Measurements from ENCODE around the gene OR56B1.

- TF ChIP-seq POLR2A (IDR thresholded peaks at IDR 0.05): no peak
- TF ChIP-seq CTCF (IDR thresholded peaks at IDR 0.05): no peak
Measured at GRCh38 chr11:5767056-5767455, 30.8 kb downstream of the OR56B1 start.
